GM19023 (cell line): ENCODE results near the gene STARD3.

Experiments used
- ATAC-seq: cut with Tn5 transposase; IDR thresholded peaks from one replicate; pipeline ENCODE4 v1.9.1; 2021; ENCODE audit warnings: mild to moderate bottlenecking, moderate library complexity; ENCODE audit not compliant: unreplicated experiment

Gene STARD3

DNA sequence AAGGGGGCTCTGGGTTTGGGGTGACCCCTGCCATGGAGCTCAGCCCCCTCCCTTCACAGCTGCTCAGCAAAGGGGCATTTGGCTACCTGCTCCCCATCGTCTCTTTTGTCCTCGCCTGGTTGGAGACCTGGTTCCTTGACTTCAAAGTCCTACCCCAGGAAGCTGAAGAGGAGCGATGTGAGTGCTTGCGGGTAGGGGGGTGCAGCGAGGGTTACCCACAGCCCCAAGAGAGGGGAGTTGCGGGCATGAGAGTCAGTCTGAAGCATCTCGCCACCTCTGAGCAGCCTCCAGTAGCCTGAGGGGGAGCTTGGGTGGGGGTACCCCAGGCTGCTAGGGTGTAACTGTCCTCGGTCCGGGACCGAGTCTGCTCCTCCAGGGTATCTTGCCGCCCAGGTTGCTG lies 21.4 kb downstream of the STARD3 start:
- ATAC-seq, result no peak

DNA sequence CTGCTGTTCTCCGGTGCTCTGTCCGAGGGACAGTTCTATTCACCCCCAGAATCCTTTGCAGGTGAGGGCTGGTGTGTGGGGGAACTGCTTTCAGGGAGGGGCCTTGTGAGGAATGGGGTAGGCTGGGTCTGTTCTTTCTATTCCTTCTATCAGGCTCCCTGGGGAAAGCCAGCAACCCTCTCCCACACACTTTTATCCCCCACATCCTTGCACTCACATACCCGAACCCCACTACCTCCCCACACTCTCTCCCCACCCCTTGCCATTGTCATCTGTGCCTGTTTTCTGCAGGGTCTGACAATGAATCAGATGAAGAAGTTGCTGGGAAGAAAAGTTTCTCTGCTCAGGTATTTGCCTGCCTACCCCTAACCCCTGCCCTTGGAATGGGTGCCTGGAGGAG lies 21.8 kb downstream of the STARD3 start:
- no peak for ATAC-seq

DNA sequence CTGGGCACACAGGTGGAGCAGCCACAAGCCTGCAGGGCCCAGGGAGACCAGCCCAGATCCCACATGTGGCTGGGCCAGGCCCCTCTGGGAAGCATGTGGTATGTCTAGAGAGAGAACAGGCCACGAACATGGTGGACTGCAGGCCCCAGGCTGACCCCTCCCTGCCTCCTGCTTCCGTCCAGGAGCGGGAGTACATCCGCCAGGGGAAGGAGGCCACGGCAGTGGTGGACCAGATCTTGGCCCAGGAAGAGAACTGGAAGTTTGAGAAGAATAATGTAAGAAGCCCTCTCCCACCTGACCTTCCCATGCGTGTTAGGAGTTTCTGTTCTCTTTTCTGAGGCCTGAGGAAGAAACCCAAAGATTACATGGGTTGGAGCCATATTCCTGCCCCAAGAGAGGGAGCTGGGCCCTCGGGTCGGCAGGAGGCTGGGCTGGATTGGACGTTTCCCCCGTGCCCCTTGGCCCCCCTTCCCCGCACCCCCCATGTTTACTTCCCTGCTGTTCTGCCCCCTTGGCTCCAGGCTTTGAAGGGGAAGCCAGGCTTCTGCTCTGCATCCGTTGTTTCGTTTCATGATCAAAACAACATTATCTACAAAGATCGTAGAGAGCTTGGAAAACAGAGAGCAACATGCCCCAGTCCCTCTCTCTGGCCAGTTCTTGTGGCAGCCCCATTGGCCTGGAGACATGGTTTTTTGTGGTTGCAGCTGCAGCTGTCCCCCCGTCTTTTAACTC lies 22.5 kb downstream of the STARD3 start:
- no peak for ATAC-seq

DNA sequence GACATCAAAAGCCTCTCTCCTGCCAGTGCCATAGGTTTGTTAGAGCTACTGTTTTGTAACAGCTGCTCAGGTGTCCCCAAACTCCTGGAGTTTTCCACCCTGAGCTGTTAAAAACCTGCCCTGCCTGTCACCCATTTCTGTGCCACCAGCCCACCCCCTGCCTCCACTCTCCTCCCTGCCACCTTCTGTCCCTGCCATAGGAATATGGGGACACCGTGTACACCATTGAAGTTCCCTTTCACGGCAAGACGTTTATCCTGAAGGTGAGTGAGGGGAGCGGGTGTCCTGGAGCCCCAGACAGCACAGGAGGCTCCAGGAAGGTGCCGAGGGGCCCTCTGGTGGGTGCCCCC lies 23.0 kb downstream of the STARD3 start:
- ATAC-seq, result no peak

- no peak for ATAC-seq
Measured at GRCh38 chr17:39660397-39661385, 23.7 kb downstream of the STARD3 start.

DNA sequence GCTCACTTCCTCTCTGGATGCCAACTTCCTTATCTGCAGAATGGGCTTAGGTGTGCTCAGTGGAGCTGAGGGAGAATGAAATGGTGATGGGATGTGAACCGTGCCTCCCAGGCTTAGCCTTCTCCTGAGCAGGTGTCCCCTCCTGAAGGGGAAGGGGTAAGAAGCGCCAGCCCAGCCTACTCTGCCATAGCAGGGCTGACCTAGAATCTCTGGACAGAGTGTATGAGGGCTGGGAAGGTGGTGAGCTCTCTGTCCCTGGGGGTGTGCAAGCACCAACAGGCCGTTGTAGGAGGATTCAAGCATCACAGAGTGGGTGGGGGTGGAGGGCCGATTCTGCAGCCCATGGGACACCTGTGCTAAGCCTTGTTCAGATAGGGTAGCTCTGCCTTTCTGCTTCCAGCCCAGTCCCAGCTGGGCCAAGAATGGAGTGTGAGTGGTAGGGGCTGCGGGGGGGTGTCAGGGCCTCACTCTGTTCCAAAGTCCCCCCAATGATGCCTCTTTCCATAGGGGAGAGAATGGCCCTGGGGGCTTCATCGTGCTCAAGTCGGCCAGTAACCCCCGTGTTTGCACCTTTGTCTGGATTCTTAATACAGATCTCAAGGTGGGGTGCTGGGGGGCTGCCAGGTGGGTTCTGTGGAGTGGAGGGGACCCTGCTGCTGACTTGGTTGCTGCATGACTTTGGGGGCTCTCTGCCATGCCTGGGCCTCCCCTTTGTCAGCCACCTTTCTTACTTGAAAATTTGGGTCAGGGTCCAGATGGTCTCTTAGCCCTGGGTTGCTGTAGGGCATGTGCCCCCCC lies 25.0 kb downstream of the STARD3 start:
- ATAC-seq, result no peak

DNA sequence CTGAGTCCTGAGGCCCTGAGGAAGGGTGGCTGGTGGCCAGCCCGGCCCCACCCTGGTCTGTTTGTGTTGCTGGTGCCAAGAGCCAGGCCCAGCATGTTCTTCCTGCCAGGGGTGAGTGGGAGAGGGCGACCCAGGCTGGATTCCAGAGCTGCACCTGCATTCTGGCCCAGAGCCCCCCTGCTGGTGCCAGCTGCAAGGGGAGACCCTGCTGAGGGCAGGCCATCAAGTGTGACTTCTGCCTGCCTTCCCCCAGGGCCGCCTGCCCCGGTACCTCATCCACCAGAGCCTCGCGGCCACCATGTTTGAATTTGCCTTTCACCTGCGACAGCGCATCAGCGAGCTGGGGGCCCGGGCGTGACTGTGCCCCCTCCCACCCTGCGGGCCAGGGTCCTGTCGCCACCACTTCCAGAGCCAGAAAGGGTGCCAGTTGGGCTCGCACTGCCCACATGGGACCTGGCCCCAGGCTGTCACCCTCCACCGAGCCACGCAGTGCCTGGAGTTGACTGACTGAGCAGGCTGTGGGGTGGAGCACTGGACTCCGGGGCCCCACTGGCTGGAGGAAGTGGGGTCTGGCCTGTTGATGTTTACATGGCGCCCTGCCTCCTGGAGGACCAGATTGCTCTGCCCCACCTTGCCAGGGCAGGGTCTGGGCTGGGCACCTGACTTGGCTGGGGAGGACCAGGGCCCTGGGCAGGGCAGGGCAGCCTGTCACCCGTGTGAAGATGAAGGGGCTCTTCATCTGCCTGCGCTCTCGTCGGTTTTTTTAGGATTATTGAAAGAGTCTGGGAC lies 25.8 kb downstream of the STARD3 start:
- no peak for ATAC-seq

GRCh38 chr17:39663340-39663687 lies 26.4 kb downstream of the STARD3 start:
- ATAC-seq, result no peak

DNA sequence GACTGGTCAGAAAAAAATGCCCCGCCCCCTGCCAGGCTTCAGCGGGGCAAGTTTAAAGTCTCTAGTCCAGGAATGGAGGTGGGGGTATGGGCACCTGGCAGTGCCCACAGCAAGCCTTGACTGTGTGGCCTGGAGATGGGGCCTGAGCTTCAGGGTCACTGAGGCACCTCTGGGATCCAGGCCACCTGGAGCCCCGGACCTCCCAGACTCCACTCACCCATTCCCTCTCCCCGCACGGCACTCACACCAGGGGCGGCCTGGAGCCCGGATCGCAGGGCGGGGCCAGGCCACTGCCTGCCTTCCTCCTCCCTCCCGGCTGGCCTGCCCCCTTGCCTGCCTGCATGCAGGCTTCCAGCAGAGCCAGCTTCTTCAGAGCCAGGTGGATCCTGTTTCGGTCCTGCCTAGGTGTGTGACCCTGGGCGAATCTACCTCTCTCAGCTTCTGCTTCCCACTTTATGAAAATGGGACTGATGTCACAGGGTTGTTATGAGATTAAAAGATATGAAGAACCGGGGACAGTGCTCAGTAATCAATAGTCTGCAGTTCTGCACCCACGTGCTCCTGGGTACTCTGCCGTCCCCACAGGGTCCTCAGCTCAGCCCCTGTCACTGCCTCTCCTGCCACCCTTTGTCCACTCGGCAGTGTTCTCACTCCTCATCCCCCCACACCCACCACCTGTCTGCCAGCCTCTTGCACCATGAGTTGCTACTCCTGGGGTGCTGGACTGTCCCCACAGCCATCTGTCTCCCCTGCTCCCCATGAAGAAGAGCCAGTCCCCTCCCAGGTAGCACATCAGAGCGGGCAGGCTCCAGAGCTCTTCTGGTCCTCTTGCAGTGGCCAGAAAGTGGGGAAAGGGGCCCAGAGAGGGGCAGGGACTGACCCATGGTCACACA lies 27.0 kb downstream of the STARD3 start:
- no peak for ATAC-seq

DNA sequence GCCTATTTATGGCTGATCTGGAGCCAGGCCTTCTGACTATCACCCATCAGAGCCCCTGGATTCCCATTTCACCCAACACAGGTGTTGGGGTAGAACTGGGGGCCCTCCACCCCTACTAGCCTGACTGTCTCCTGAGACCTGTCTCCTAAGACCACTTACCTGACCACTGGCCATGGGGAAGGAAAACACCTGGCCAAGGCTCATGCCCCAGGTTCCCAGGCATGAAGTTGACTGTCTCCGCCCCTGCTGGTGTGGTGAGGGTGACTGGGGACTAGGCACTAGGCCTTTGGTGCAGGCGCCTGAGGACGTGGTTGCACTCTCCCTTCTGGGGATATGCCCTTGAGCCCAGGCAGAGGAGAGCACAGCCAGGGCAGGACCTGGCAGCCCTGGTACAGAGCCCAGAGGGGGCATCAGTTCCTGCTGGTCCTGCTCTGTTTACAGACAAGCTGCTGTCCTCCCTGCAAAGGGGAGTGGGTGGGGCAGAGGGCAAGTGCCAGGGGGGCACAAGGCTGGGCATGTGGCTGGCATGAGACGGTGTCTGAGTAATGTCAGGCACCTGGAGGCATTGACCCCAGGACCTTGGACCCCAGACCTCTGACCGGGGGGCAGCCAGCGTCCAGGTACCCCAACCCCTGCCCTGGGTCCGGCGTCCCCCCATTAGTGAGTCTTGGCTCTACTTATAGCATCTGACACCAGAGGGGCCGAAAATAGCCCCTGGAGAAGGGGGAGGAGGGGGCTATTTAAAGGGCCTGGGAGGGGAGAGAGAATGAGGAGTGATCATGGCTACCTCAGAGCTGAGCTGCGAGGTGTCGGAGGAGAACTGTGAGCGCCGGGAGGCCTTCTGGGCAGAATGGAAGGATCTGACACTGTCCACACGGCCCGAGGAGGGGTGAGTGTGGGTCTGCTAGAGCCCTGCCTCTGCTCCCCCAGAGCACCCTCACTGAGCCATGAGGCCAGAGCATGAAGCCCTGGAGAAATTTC lies 27.9 kb downstream of the STARD3 start, which contains the start of gene TCAP:
Gene TCAP (plus strand): TSS at position 769 of the 981 bp plus-strand sequence. CDS start 11 bp downstream, at position 780.
- ATAC-seq, result no peak

DNA sequence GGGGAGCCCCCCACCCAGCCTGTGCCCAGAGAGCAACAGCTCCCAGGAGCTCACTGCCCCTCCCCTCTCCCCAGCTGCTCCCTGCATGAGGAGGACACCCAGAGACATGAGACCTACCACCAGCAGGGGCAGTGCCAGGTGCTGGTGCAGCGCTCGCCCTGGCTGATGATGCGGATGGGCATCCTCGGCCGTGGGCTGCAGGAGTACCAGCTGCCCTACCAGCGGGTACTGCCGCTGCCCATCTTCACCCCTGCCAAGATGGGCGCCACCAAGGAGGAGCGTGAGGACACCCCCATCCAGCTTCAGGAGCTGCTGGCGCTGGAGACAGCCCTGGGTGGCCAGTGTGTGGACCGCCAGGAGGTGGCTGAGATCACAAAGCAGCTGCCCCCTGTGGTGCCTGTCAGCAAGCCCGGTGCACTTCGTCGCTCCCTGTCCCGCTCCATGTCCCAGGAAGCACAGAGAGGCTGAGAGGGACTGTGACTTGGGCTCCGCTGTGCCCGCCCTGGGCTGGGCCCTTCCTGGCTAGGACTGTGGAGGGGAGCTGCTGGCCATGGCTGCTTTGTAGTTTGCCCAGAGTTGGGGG lies 28.8 kb downstream of the STARD3 start:
- no peak for ATAC-seq

DNA sequence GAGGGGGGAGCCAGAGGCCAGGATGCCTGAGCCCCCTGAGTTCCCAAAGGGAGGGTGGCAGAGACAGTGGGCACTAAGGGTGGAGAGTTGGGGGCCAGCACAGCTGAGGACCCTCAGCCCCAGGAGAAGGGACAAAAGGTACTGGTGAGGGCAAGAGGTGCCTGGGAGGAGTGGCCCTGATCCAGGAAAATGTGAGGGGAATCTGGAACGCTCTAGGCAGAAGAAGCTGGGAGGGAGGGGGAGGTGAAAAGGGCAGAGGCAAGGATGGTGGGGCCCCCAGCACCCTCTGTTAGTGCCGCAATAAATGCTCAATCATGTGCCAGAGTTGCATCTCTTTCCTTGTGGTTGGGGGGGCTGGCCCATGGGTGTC lies 29.3 kb downstream of the STARD3 start:
- no peak for ATAC-seq

DNA sequence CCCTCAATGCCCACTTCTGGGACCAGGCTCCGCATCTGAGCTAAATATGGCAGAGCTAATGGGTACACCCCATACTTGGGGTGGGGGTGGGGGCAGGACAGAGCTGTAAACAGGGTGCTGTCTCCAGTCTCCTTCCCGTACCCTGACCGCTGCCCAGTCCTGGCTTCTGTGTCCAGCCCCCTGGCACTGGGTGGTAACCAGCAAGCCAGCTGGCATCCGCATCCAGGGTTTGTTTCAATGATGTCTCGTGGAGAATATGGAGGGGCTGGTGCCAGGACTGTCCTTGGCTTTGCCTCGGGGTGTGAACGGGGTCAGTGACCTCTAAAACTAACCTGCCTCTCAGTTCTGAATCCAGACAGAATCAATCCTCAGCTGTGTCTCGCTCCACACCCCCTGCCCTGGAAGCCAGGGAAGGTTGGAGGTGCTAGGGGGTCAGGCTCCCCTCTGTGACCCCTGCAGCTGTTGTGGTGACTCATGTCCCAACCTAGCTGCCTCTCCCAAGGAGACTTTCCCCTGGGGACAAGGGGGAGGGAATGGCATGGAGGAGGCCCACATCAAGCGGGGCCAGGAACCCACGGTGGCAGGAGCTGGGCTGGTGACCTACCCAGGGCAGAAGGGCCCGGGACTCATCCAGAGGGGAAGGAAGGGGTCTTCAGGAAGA lies 29.8 kb downstream of the STARD3 start:
- no peak for ATAC-seq

DNA sequence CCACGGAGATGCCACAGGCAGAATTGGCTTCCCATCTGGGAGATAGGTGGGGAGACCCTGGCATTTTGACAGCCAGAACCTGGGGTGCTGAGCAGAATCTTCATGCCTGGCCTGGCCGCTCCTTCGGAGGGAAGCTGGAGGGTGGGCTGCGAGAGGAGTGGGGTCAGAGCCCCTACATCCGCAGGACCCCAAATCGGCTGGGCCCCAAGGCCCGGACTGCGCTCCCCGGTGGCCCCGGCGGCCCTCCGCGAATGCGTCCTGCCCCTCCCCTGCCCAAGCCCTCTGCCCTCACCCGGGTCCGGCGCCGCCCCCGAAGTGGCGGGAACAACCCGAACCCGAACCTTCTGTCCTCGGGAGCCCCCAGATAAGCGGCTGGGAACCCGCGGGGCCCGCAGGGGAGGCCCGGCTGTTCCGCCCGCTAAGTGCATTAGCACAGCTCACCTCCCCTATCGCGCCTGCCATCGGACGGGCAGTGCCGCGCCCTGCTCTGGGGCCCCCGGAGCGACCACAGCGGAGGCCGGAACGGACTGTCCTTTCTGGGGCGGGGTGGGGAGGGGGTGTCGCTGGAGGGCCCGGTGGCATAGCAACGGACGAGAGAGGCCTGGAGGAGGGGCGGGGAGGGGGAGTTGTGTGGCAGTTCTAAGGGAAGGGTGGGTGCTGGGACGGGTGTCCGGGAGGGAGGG lies 30.5 kb downstream of the STARD3 start:
- no peak for ATAC-seq

GRCh38 chr17:39667945-39668924 lies 31.3 kb downstream of the STARD3 start, which contains the start of gene PNMT:
PNMT (plus strand) TSS chr17:39668453; CDS start chr17:39668476, 23 bp downstream.
- no peak for ATAC-seq
